ENCODE measurements around the gene EDAR.

EDAR gene

GRCh38 chr2:108909275-108909823 is 79.7 kb downstream of the EDAR start:
- no peak for DNase-seq (ENCODE audit: low read depth in 2 of 2)

- no peak for DNase-seq (ENCODE audit: low read depth in 2 of 2)
Observed at GRCh38 chr2:108908713-108909070, 80.3 kb downstream of the EDAR start.

GRCh38 chr2:108907822-108908712 is 81.0 kb downstream of the EDAR start:
- no peak for DNase-seq (ENCODE audit: low read depth in 2 of 2)

- no peak for DNase-seq (ENCODE audit: low read depth in 2 of 2)
Observed at GRCh38 chr2:108906403-108907077, 82.5 kb downstream of the EDAR start.

- no peak for DNase-seq (ENCODE audit: low read depth in 2 of 2)
Observed at GRCh38 chr2:108905906-108906305, 83.1 kb downstream of the EDAR start.

GRCh38 chr2:108905176-108905575 is 83.8 kb downstream of the EDAR start:
- DNase-seq (ENCODE audit: low read depth in 2 of 2) = no peak

- no peak for DNase-seq (ENCODE audit: low read depth in 2 of 2)
Observed at GRCh38 chr2:108904680-108905079, 84.3 kb downstream of the EDAR start.

GRCh38 chr2:108898315-108899082 is 90.5 kb downstream of the EDAR start:
- DNase-seq (ENCODE audit: low read depth in 2 of 2) = no peak

- no peak for DNase-seq (ENCODE audit: low read depth in 2 of 2)
Observed at GRCh38 chr2:108896741-108897140, 92.3 kb downstream of the EDAR start.

- no peak for DNase-seq (ENCODE audit: low read depth in 2 of 2)
Observed at GRCh38 chr2:108895188-108895587, 93.8 kb downstream of the EDAR start.

- no peak for DNase-seq (ENCODE audit: low read depth in 2 of 2)
Observed at GRCh38 chr2:108894766-108895165, 94.3 kb downstream of the EDAR start.

- DNase-seq (ENCODE audit: low read depth in 2 of 2) = no peak
Observed at GRCh38 chr2:108893277-108893676, 95.7 kb downstream of the EDAR start.

GRCh38 chr2:108889907-108890306 is 99.1 kb downstream of the EDAR start:
- DNase-seq (ENCODE audit: low read depth in 2 of 2) = no peak

- DNase-seq (ENCODE audit: low read depth in 2 of 2) = no peak
Observed at GRCh38 chr2:108884619-108885018, 104.4 kb downstream of the EDAR start.

- no peak for DNase-seq (ENCODE audit: low read depth in 2 of 2)
Observed at GRCh38 chr2:108878276-108878675, 110.7 kb downstream of the EDAR start.

GRCh38 chr2:108877506-108877905 is 111.5 kb downstream of the EDAR start:
- DNase-seq (ENCODE audit: low read depth in 2 of 2) = no peak

GRCh38 chr2:108870069-108870644 is 118.9 kb downstream of the EDAR start:
- DNase-seq (ENCODE audit: low read depth in 2 of 2) = no peak

GRCh38 chr2:108869542-108869941 is 119.5 kb downstream of the EDAR start:
- no peak for DNase-seq (ENCODE audit: low read depth in 2 of 2)

- no peak for DNase-seq (ENCODE audit: low read depth in 2 of 2)
Observed at GRCh38 chr2:108868911-108869310, 120.1 kb downstream of the EDAR start.

- no peak for DNase-seq (ENCODE audit: low read depth in 2 of 2)
Observed at GRCh38 chr2:108866041-108866440, 123.0 kb downstream of the EDAR start.

GRCh38 chr2:108858894-108859293 is 130.1 kb downstream of the EDAR start:
- DNase-seq (ENCODE audit: low read depth in 2 of 2) = no peak

- DNase-seq (ENCODE audit: low read depth in 2 of 2) = no peak
Observed at GRCh38 chr2:108855194-108855593, 133.8 kb downstream of the EDAR start.

Measured in stimulated activated CD8-positive, alpha-beta memory T cell treated with anti-CD3 and anti-CD28 coated beads, Interleukin-15, amount 100 ng/mL, for 48 hours (primary cell).